GM21576 (cell line): ENCODE results near the gene BAZ2B.

Source experiments
- ATAC-seq: cut with Tn5 transposase; IDR thresholded peaks from one replicate; pipeline ENCODE4 v1.9.1; 2021; ENCODE audit warnings: mild to moderate bottlenecking, moderate library complexity; ENCODE audit not compliant: unreplicated experiment

Gene BAZ2B

DNA sequence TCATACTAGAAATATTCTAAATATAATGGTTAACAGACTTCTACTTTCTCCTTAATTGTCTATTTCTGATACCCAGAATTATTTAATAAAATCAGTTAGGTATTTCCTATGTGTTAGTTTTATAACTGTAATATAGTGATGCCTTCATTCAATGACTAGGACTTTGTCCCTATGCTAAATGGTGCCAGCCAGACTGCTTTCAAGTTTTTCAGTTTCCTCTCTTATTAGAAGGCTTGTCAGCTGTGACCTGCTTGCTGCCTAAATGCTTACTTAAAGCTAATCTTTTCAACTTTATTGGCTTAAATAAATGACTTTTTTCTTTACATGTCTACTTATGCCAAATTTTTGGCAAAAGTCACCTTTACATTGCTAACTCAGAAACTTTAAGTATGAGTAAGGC, 30.7 kb downstream of the BAZ2B start:
- ATAC-seq, result no peak

DNA sequence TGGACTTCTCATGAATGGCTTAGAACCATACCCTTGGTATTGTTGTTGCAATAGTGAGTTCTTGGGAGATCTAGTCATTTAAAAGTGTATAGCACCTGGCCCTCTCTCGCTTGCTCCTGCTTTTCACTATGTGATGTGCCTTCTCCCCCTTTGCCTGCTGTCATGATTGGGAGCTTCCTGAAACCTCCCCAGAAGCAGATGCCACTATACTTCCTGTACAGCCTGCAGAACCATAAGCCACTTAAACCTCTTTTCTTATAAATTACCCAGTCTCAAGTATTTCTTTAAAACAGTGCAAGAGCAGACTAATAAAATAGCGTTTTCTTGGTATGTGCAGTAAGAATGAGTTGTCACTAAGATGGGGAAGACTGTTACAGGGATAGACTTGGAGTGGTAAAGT, 31.6 kb downstream of the BAZ2B start:
- no peak for ATAC-seq

DNA sequence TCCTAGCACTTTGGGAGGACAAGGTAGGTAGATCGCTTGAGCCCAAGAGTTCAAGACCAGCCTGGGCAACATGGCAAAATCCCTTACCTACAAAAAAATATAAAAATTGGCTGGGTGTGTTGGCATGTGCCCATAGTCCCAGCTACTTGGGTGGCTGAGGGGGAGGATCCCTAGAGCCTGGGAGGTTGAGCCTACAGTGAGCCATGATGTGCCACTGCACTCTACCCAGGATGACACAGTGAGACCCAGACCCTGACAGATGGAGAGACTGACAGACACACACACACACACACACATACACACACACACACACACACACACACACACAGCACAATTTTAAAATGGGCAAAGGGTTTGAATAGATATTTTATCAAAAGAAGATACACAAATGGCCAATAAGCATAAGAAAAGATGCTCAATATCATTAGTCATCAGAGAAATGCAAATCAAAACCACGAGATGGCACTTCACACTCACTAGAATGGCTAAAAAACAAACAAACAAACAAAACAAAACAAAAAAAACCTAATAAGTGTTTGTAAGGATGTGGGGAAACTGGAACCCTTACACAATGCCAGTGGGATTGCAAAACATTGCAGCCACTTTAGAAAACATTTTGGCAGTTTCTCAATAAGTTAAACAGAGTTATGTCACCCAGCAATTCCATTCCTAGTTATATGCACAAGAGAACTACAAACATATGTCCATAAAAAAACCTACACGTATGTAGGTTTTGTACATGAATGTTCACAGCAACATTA, 42.3 kb downstream of the BAZ2B start:
- ATAC-seq, result no peak

DNA sequence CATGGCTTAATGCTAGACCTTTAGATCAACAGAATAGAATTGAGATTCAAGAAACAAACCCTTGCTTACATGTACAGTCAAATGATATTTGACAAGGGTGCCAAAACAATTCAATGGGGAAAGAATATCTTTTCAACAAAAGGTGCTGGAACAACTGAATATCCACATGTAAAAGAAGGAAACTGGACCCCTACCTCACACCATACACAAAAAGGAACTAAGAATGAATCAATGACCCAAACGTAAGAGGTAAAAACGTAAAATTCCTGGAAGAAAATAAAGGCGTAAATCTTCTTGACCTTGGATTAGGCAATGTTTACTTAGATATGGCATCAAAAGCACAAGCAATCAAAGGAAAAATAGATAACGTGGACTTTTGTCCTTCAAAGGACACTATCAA, 43.1 kb downstream of the BAZ2B start:
- ATAC-seq, result no peak

GRCh38 chr2:159572459-159572858, 43.9 kb downstream of the BAZ2B start:
- no peak for ATAC-seq

DNA sequence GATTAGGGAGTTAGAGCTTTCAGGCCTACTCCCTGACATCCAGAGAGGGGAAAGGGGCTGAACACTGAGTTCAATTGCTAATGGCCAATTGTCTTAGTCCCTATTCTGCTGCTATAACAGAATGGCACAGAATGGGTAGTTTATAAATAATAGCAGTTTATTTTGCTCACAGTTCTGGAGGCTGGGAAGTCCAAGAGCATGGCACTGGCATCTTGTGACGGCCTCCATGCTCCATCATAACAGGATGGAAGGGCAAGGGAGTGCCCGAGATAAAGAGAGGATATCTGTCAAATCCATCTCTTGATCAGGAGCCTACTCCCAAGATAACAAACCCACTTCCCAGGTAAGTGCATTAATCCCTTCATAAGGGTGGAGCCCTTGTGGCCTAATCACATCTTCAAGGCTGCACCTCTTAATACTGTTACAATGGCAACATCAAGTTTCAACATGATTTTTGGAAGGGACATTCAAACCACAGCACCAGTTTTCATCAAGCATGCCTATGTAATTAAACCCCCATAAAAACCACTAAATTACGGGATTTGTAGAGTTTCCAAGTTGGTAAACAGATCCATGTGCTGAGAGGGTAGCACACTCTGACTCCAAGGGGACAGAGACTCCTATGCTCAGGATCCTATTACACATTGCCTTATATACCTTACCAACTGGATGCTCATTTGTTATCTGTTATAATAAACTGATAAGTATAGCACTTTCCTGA, 44.6 kb downstream of the BAZ2B start:
- ATAC-seq, result no peak

DNA sequence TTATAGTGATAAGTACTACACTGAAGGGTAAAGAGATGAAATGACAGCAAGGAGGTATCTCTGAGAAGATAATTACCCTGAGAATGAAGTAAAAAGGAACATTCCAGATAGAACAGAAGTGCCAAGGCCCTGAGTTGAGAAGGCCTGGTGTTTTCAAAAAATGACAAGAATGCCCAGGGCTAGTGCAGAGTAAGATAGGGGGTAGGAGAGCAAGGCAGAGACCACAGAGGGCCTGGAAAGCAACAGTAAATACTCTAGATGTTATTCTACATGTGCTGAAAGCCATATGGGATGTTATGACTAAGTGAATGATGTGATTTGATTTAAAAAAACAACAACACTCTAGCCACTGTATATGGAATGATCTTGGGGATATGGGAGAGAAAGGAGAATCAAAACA, 52.3 kb downstream of the BAZ2B start:
- no peak for ATAC-seq

- no peak for ATAC-seq
Measured at GRCh38 chr2:159562248-159562647, 54.1 kb downstream of the BAZ2B start.

DNA sequence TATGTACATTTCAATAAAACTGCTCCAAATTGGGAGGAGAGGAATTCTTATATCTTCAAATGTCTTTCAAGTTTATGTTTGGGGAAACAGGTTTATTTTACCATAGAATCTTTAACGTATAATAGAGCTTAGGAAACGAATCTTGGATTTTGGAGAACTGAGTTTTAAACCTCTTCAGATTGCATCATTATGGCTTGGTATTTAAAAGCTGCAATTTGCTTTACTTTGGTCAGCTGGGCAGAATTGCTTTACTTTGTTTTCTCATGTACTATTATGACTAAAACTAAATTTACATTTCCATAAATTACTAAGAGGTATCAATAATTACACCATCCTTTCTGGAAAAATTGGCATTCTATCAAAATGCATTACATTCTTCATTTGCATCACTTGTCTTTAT, 54.6 kb downstream of the BAZ2B start:
- ATAC-seq, result no peak

DNA sequence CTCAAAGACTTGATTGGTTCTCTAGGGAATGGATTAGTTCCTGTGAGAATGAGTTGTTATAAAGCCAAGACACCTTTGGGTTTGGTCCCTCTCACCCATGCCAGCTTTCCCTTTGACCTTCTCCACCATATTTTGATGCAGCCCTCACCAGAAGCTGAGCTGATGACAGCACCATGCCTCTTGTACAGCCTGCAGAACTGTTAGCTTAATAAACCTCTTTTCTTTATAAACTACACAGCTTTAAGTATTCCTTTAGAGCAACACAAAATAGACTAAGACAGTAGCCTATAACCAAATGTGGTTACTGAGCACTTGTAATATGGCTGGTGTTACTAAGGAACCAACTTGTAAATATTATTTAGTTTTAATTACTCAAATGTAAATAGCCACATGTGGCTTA, 55.1 kb downstream of the BAZ2B start:
- no peak for ATAC-seq

- no peak for ATAC-seq
Measured at GRCh38 chr2:159559034-159559433, 57.3 kb downstream of the BAZ2B start.

DNA sequence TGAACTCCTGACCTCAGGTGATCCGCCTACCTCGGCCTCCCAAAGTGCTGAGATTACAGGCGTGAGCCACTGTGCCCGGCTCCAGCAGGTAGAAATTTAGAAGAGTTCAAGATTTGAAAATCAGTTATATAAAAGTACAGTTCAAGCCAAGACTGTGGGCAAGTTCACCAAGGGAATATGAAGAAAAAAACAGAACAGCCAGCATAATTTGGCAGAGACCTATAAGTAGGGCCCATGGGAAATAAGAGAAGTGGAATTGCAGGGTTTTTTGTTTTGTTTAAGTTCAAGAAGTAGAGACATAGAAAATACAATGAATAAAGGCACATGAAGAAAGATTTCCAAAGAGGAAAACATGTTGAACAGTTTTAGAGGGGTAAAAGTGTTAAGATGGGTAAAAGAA, 57.9 kb downstream of the BAZ2B start:
- ATAC-seq, result no peak

DNA sequence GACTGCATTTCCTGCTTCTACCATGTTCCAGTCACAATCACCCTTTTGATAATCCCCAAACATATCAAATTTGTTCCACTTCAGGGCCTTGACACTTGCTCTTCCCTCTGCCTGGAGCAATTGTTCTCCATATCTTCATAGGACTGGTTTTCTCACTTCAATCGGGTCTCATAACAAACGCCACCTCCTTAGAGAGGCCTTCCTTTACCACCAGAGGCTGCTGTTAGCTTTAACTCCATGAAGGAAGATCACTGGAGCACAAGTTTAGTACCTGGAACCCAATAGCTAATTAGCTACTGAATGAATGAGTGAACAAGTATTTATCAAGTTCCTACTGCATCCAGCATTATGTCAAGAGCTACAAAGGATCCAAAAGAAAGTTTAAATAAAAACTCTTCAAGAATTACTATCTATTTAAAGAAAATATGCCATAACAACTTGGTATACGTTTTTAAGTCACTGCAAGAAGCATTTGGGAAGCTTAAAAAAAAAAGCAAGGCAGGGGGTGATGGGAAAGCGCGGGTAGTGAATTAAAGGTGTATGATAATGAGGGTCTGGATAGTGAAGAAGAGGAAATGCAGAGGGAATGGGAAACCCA, 58.8 kb downstream of the BAZ2B start:
- ATAC-seq, result no peak

GRCh38 chr2:159555651-159556392, 60.5 kb downstream of the BAZ2B start:
- no peak for ATAC-seq

DNA sequence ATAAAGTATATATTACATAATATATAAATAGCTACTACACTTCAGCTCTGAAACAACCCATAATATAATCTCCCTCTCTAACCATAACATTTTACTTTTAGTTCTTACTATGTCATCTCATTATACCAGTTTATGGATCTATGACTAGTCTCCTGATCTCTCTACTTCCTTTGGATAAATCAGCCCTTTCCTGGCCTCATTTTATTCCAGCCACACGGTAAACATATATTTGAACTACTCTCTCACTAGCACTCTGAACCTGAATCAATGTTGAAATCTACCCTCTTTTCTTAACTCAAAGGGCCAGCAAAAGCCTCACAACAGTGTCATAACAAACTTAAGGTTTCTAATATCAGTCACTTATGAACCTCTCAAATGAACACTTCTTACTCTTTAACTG, 62.6 kb downstream of the BAZ2B start:
- ATAC-seq, result no peak

DNA sequence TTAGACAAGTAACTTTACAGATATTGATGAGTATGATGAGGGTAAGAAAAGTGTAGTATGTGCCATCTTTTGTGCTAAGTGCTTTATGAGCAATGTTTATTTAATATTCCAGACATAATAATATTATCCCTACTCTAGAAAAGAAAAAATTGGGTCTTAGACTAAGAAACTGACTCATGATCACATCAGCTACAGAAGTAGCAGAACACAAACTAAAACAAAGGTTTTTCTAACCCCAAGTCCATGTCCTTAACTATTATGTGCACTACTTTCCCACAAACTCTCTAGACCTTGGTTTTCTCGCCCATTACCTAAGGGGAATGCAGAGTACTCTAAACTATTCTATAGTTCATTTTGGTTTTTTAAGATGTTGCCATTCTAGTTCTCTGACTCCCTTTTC, 64.5 kb downstream of the BAZ2B start:
- no peak for ATAC-seq

GRCh38 chr2:159550231-159550630, 66.1 kb downstream of the BAZ2B start:
- no peak for ATAC-seq

GRCh38 chr2:159549234-159549633, 67.1 kb downstream of the BAZ2B start:
- no peak for ATAC-seq

- ATAC-seq, result no peak
Measured at GRCh38 chr2:159546716-159547430, 69.5 kb downstream of the BAZ2B start.

- ATAC-seq, result no peak
Measured at GRCh38 chr2:159546039-159546438, 70.3 kb downstream of the BAZ2B start.

GRCh38 chr2:159545085-159545484, 71.3 kb downstream of the BAZ2B start:
- no peak for ATAC-seq
